ENCODE measurements around the gene GGCX. TPM values are rescaled to one million over a fixed set of nuclear protein-coding genes. Genes with fewer than 3 reads are reported as not detected.

Gene GGCX
- polyA plus RNA-seq, 6 donors from 2014 or later = 12.1 to 22.2 (median 16.2) TPM

DNA sequence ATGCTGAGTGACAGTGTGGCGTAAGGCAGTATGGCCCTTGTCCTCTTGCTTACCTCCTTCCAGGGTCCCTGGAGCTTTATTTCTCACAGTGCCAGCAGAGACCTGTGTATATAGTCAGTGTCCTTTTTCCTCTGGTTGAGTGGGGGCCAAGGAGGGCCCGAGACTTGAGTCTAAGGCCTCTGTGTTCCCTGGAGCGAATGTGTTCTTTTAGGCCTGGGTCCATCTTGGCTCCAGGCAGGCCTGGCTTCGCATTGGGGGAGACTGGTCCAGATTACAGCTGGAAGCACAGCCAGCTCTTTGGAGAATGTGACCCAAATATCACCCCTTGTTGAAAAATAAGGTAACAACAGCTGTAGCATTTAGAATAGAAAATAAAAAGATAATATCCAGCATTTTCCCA is 27.9 kb upstream of the GGCX start:
- ATAC-seq (ENCODE audit: low read depth in 2 of 2) = no peak
- H3K27me3 Mint-ChIP-seq = no peaks in the 10 kb centered on the region
- no peak for DNase-seq
- H3K9me3 Mint-ChIP-seq = no peaks in the 10 kb centered on the region
- peaks cover 32 to 48% (median 42%) of the 10 kb centered on the region in 3 donors for H3K4me1 Mint-ChIP-seq
- no peak overlapping the region for H3K4me3 Mint-ChIP-seq
- no peak overlapping the region for H3K27ac Mint-ChIP-seq
- no peaks in the 10 kb centered on the region for H3K36me3 Mint-ChIP-seq

DNA sequence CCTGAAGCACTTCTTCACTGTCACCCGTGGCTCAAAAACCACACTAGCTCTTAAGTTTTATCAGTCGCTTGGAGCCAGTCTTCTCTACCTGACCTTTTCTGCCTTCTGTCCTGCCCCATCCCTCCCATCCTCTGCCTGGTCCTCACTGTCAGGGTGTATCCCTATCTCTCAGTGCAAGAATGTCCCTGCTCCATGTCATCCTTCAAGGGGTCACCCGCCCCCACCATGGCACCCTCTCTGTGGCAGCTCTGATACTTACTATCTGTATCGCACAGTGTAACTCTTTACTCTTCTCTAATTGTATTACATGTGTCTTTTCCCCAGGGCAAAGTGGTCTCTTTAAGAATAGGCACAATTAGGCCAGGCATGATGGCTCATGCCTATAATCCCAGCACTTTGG is 27.4 kb upstream of the GGCX start:
- H3K9me3 Mint-ChIP-seq = no peaks in the 10 kb centered on the region

DNA sequence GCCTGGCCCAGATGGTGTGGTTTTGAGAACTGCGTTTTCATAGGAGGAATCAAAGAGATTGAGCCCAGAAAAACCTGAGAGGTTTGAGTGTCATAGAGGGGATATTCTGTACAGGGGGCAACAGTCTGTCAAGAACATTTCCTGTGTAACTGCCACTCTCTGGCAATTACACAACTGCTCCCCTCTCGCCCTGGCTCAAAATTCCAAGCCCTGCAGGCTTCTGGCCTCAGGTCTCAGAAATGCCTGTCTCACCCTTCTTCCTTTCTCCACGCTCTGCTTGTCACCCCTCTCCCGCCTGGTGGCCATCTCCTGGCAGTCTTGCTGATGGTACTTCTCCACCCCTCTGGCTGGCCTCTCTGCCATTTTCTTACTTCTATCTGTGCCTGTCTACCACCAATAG is 26.9 kb upstream of the GGCX start:
- no peaks in the 10 kb centered on the region for H3K27me3 Mint-ChIP-seq
- peak overlapping the region in 3 of 8 donors; percentile 15 to 77 (median 31) for H3K4me3 Mint-ChIP-seq
- ATAC-seq (ENCODE audit: low read depth in 2 of 2) = no peak

More for the DNA sequence above, 27.4 kb upstream of the GGCX start:
- H3K4me3 Mint-ChIP-seq = peak overlapping the region in 3 of 8 donors; percentile 15 to 77 (median 31)
- no peaks in the 10 kb centered on the region for H3K27me3 Mint-ChIP-seq
- no peak for ATAC-seq (ENCODE audit: low read depth in 2 of 2)
- no peak for DNase-seq
- H3K36me3 Mint-ChIP-seq = no peaks in the 10 kb centered on the region
- H3K4me1 Mint-ChIP-seq = peaks cover 29 to 48% (median 40%) of the 10 kb centered on the region in 3 donors
- H3K27ac Mint-ChIP-seq = peak overlapping the region in 1 of 6 donors; percentile 34

DNA sequence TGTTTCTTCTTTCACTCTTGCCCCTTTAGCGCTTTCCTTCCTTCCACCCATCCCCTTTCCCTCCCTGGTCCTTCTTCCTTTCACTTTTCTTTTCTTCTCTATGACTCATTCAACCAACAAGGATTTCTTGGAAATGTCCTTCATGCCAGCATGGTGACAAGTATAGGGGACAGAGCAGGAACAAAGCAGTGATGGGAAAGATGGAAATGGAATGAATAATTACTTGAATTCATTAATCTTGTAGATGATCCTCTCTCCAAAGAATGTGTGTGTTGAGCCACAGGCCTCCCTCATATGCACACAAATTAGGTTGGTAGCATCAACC is 24.4 kb upstream of the GGCX start:
- peaks cover 12 to 13% of the 10 kb centered on the region in 2 donors for H3K36me3 Mint-ChIP-seq
- peak overlapping the region in 7 of 8 donors; percentile 72 to 93 (median 88) for H3K4me3 Mint-ChIP-seq
- H3K27ac Mint-ChIP-seq = peak overlapping the region in 4 of 6 donors; percentile 21 to 74 (median 38)
- peaks cover 34 to 60% (median 44%) of the 10 kb centered on the region in 3 donors for H3K4me1 Mint-ChIP-seq
- H3K27me3 Mint-ChIP-seq = no peaks in the 10 kb centered on the region
- no peak for ATAC-seq (ENCODE audit: low read depth in 2 of 2)
- DNase-seq = no peak
- H3K9me3 Mint-ChIP-seq = no peaks in the 10 kb centered on the region

More for the DNA sequence above, 26.9 kb upstream of the GGCX start:
- H3K9me3 Mint-ChIP-seq = no peaks in the 10 kb centered on the region
- peaks cover 32 to 48% (median 44%) of the 10 kb centered on the region in 3 donors for H3K4me1 Mint-ChIP-seq
- H3K27ac Mint-ChIP-seq = peak overlapping the region in 2 of 6 donors; percentile 14 to 34
- H3K36me3 Mint-ChIP-seq = no peaks in the 10 kb centered on the region
- no peak for DNase-seq

DNA sequence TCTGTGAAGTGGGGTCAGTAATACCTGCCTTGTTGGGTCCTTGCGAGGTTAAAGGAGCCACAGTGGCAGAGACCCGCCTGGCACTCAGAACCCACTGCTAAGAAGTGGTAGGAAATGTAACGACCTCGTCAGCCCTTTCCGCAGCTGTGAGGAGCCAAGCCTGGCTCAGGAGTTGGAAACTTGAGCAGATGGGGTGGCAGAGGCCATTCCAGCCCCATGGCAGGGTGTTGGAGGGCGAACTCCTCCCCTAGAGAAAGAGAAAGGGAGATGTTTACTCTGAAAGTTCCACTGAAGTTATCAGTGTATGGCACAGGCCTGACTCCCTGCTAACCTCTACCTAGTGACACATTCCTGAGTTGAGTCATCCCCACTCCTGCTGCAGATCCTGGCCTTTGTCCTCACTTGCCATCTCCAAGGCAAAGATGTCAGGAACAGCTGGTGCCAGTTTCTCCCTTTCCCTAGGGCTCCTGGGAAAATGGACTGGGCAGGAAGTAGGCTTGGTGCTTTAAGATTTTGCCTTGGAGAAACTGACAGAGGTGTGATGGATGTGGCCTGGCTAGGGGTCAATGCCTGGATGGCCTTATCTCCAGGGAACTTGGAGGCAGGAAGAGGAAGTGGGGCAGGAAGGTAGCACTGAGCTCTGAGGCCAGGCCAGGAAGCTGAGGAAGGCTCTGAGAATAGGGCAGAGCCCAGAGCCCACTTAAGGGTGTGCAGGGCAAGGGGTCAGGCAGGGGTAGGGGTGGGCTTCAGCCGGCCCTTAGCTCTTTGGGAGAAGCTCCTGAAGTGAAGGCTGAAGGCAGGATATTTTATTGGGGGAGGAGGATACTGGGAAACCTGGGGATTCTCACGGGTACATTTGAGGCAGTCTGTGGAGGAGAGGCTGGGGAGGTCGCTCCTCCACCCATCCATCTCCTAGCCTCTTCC is 23.8 kb upstream of the GGCX start:
- peak overlapping the region; percentile 72 to 93 (median 90) for H3K4me3 Mint-ChIP-seq
- H3K4me1 Mint-ChIP-seq = peaks cover 37 to 62% (median 48%) of the 10 kb centered on the region in 3 donors
- H3K27ac Mint-ChIP-seq = peak overlapping the region; percentile 35 to 95 (median 79)
- ATAC-seq (ENCODE audit: low read depth in 2 of 2) (peak; percentile 46 to 54), DNase-seq (peak; percentile 14)
- no peaks in the 10 kb centered on the region for H3K27me3 Mint-ChIP-seq
- H3K36me3 Mint-ChIP-seq = peaks cover 12 to 13% of the 10 kb centered on the region in 2 donors
- no peaks in the 10 kb centered on the region for H3K9me3 Mint-ChIP-seq

DNA sequence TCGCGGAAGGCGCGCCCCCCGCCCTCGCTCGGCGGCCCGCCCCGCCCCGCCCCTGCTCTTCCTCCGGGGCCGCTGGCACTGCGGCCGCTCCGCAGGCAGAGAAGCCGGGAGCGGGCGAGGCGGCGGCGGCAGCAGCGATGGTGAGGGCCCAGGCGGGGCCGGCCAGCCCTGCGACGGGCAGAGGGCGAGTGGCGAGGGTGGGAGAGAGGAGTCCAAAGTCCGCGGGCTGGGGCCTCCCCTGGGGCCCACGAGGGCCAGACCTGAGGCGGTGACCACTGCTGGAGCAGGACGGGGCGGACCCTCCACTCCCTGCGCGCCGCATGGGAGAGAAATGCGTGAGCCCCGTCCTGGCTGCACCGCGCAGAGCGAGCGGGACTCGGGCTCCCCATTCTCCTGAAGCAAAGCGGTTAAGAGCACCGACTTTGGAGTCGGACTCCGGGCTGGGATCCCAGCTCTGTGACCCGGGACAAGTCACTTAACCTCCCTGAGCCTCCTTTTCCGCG is 23.1 kb upstream of the GGCX start, which contains the start of gene VAMP5:
VAMP5 (plus strand) TSS at position 78 of the 503 bp plus-strand sequence; CDS start at position 138, 60 bp downstream.
- peaks cover 12 to 13% of the 10 kb centered on the region in 2 donors for H3K36me3 Mint-ChIP-seq
- peak; percentile 66 to 71 for ATAC-seq (ENCODE audit: low read depth in 2 of 2)
- no peaks in the 10 kb centered on the region for H3K27me3 Mint-ChIP-seq
- H3K9me3 Mint-ChIP-seq = no peaks in the 10 kb centered on the region
- peaks cover 41 to 67% (median 55%) of the 10 kb centered on the region in 3 donors for H3K4me1 Mint-ChIP-seq
- peak; percentile 29 for DNase-seq
- peak within 1 kb of the TSS in 5 of 6 donors; percentile 59 to 95 (median 86) for H3K27ac Mint-ChIP-seq
- H3K4me3 Mint-ChIP-seq = peak within 1 kb of the TSS; percentile 72 to 93 (median 90)

DNA sequence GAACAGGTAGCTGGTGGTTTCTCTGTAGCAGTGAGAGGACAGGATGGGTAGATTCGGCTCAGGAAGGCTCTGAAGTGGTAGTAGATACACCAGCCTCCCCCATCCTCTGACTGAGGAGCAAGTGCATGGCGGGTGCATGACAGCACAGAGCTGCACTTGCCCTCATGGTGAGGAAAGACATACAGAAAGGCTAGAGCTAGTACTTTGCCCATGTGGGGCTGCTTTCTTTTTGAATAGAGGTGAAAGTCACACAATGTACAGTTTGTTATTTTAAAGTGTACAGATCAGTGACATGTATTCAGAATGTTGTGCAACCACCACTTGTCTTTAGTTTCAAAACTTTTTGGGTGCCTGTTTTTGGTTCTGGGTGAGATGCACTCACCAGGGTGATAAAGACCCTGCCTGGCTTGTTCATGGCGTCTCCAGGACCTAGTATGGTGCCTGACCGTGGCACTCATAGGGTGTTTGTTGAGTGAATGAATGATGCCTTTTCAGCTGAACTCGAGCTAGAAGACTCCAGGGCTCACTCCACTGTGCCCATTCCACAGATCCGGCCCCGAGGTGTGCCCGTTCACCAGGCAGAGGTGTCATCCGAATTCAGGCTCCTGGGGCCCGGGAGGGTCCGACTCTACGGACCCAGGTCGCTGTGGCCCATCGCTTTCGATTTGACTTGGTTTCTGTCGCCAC is 22.5 kb upstream of the GGCX start:
- Mint-ChIP-seq H3K4me1 (peaks cover 46 to 73% (median 60%) of the 10 kb centered on the region in 3 donors), H3K4me3 (peak overlapping the region; percentile 72 to 93 (median 88)), H3K9me3 (no peaks in the 10 kb centered on the region), H3K27me3 (no peaks in the 10 kb centered on the region), H3K36me3 (peaks cover 12 to 13% of the 10 kb centered on the region in 2 donors), H3K27ac (peak overlapping the region in 5 of 6 donors; percentile 41 to 87 (median 68))
- ATAC-seq (ENCODE audit: low read depth in 2 of 2) = no peak
- no peak for DNase-seq

DNA sequence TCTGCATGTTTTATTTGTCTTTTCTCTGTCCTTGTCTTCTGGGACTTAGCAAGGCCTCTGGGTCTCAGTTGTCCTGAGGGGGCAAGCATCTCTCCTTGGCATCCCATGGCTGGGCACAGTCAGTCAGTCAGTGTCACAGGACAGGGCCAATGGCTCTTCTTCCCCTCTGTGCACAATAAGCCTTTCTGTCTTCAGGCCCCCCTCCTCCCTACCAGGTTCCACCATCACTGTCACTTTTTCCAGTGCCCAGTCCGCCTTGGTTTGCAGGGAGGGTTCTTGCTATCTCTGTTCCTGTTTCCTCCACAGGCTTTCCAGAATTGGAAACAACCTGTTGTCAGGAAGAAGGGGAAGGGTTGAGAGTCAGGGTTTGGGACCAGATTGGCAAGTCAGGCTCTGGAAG is 21.2 kb upstream of the GGCX start:
- Mint-ChIP-seq H3K27me3 (no peaks in the 10 kb centered on the region), H3K36me3 (peaks cover 12 to 13% of the 10 kb centered on the region in 2 donors), H3K27ac (peak overlapping the region in 2 of 6 donors; percentile 54 to 57), H3K4me1 (peaks cover 47 to 74% (median 60%) of the 10 kb centered on the region in 3 donors), H3K9me3 (no peaks in the 10 kb centered on the region), H3K4me3 (peak overlapping the region in 6 of 8 donors; percentile 34 to 83 (median 61))
- DNase-seq (no peak), ATAC-seq (ENCODE audit: low read depth in 2 of 2) (no peak)

DNA sequence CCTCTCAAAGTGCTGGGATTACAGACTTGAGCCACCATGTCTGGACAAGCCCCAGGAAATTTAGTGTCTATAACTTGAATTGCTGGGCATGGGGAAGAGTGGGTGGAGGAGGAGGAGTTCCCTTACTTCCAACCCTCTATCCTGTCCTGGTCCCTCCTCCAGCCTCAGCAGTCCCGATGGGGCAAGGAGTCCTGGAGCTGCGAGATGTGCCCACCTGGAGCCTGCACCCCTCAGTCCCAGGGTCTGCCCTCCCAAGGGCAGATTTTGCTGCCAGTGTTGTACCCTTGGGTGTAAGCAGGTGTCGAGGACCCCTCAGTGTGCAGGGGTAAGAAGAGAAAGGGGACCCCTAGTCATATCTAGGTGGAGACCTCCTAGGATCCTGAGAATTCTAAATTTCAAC is 18.9 kb upstream of the GGCX start:
- ATAC-seq (ENCODE audit: low read depth in 2 of 2) (no peak), DNase-seq (no peak)
- peak overlapping the region in 7 of 8 donors; percentile 47 to 94 (median 82) for H3K4me3 Mint-ChIP-seq
- peaks cover 12 to 13% of the 10 kb centered on the region in 2 donors for H3K36me3 Mint-ChIP-seq
- no peaks in the 10 kb centered on the region for H3K27me3 Mint-ChIP-seq
- H3K4me1 Mint-ChIP-seq = peaks cover 42 to 63% (median 53%) of the 10 kb centered on the region in 3 donors
- peak overlapping the region in 1 of 6 donors; percentile 76 for H3K27ac Mint-ChIP-seq
- no peaks in the 10 kb centered on the region for H3K9me3 Mint-ChIP-seq

DNA sequence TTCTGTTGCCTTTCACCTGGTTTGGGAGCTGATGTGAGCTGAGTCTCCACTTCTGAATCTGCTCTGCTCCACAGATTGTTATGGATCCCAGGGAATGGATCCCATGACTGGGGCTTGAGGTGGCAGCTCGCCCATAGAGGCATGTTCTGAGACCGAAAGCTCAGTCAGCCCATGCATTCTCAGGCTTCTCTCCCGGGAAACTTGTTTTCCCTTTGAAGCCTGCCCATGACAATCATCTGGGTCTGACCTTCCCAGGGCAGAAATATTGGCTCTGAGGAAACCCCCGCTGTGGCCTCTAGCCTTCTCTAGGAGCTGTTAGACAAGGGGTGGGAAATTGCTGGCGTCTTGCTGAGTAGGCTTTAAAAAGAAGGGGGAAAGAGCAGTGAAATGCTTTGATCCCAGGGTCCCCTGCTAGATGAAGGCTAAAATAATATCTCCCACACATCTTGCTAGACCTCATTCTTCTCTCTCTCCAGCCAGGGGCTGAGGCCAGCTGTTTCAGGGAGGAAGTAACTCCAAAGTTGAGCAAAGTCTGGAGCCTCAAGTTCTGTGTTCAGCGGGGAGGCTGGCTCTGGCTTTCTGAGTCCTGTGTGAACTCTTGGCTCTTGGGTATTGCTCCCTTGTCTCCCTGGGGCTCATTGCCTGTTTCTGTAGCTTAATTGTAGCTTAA is 18.1 kb upstream of the GGCX start:
- H3K9me3 Mint-ChIP-seq = no peaks in the 10 kb centered on the region
- peaks cover 12 to 13% of the 10 kb centered on the region in 2 donors for H3K36me3 Mint-ChIP-seq
- H3K27me3 Mint-ChIP-seq = no peaks in the 10 kb centered on the region
- ATAC-seq (ENCODE audit: low read depth in 2 of 2) (no peak), DNase-seq (no peak)
- H3K4me3 Mint-ChIP-seq = peak overlapping the region; percentile 84 to 98 (median 94)
- peaks cover 37 to 57% (median 46%) of the 10 kb centered on the region in 3 donors for H3K4me1 Mint-ChIP-seq
- H3K27ac Mint-ChIP-seq = peak overlapping the region; percentile 60 to 97 (median 88)

DNA sequence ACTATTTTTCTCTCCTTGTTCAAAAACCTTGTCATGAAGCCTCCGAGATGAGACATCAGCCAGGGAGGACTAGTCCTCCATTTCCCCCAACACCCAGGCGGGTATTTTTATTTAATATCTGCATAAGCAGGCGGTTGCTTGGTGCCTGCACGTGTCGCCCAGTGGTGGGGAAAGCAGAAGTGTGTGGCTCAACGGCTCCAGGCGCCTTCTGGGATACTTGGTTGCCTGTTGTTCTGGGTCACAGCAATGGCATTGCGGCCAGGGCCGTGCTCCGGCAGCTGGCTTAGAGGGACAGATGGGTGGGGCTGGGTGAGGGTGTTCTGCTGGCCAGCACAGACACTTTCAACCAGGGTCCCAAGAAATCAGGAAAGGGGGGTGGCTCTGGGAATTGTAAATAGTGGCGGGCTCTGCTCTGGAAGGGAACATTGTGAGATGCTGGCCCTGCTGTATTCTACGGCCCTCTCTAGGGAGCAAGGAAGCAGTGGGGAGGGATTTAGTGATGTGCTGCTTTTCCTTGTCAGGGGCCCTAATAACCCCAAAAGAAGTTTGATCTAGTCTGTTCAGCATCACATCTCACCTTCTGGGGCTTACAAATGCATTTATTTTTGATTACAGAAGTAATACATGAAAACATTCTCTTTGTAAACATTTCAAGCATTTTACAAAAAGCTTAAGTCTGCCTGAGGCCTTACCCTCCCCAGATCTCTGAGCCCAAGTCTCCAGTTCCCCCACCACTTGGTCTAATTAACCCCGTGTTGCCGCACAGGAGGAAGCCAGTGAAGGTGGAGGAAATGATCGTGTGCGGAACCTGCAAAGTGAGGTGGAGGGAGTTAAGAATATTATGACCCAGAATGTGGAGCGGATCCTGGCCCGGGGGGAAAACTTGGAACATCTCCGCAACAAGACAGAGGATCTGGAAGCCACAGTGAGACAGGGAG is 17.2 kb upstream of the GGCX start:
- Mint-ChIP-seq H3K27me3 (no peaks in the 10 kb centered on the region), H3K36me3 (peaks cover 12 to 13% of the 10 kb centered on the region in 2 donors), H3K4me1 (peaks cover 35 to 51% (median 42%) of the 10 kb centered on the region in 3 donors), H3K9me3 (no peaks in the 10 kb centered on the region), H3K27ac (peak overlapping the region; percentile 91 to 98 (median 96)), H3K4me3 (peak overlapping the region; percentile 84 to 98 (median 94))
- DNase-seq (peak; percentile 70), ATAC-seq (ENCODE audit: low read depth in 2 of 2) (peak; percentile 94)

Data from naive B cell (primary cell).